GM19438 (cell line): ENCODE results near the gene TTC34.

Source experiments
- ATAC-seq: cut with Tn5 transposase; IDR thresholded peaks from one replicate; pipeline ENCODE4 v1.9.1; 2021; ENCODE audit warnings: low read depth; ENCODE audit not compliant: unreplicated experiment

The TTC34 gene, protein sequence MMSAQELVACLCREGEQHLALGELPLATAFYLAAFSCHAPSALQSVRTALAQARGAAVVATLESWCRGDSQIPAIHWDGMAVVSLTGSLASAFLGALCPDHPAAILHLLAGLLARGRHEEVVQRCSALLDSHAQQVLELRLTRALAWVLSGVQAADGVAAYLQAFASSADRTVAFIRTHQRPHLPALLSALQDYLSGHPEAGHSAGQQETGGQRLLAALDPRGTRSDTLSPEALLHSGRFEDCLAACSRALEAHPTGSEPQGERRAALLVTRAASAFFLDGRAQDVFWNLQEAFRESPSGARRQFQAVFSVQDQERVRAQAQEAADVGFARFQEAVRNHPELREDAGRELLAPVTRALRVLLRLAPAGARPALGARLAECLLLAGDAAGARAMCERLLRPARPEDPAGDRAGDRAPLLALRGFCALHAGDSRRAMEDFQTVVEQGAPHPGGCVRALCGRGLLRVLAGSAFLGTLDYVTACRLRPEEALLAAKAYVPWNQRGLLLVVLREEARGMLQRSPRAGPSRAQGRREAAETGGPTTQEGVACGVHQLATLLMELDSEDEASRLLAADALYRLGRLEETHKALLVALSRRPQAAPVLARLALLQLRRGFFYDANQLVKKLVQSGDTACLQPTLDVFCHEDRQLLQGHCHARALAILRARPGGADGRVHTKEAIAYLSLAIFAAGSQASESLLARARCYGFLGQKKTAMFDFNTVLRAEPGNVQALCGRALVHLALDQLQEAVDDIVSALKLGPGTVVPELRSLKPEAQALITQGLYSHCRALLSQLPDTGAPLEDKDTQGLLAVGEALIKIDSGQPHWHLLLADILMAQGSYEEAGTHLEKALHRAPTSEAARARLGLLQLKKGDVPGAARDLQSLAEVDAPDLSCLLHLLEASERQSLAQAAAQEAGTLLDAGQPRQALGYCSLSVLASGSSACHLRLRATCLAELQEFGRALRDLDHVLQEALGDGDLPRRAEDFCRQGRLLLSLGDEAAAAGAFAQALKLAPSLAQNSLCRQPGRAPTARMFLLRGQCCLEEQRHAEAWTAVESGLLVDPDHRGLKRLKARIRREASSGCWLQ

DNA sequence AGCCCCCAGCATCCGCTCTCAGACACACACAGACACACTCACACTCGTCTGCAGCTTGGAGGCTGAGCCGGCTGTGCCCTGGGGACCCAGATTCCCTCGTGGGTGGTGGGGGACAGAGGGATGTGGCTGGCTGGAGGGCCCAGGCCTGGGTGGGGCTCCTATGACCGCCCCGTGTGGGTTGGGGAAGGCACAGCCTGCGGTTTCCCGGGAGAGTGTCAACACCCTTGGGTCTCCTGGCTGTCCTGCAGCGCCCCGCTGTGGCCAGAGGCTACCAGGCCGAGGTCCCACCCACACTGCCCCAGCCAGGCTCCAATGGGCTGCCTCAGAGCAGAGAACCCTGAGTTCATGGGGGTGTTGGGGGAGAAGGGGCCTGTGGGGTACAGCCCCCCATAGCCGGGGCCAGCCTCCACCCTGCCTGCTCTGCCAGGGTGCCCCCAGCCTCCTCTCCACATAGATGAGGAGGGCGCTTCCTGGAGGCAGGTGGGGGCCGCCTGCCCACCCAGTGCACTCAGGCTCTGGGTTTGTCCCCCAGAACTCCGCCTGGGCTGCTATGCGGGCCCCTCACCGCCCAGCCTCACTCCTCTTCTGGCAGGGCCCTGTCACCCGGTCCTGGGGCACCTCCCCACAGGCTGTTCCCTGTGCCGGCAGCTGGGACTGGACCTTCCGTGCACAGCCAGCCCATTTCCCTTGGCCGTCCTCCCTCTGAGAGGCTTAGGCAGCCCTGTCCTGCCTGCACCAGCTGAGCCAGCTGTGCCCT lies at the start of gene TTC34:
Gene TTC34 (minus strand): TSS at position 159 of the 757 bp plus-strand sequence. CDS start 866 bp downstream, outside the sequence.
- ATAC-seq = no peak

DNA sequence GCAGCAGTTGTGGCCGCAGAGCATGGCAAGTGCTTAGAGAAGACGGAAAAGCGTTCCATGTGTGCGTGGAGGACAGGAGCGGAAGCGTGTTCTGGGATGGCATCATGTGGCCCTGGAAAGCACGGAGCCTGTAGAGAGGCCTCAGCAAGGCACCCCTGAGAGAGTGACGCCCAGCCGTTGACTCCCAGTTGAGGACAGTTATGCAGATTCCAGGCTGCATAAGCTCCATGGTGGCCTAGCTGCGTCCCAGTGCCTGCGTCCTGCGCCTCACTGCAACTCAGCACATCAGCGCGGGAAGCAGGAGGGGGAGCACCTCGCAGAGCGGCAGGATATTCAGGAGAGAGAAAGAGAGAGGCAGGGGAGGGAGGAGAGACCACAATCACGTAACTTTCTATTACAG lies 49.0 kb upstream of the TTC34 start:
- ATAC-seq = no peak

- no peak for ATAC-seq
These were observed 46.6 kb upstream of the TTC34 start for GRCh38 chr1:2848006-2848670.

- ATAC-seq = no peak
These were observed 45.8 kb upstream of the TTC34 start for GRCh38 chr1:2847086-2847985.

GRCh38 chr1:2845869-2846268 lies 44.4 kb upstream of the TTC34 start:
- no peak for ATAC-seq

- no peak for ATAC-seq
These were observed 38.7 kb upstream of the TTC34 start for GRCh38 chr1:2840036-2840809.

DNA sequence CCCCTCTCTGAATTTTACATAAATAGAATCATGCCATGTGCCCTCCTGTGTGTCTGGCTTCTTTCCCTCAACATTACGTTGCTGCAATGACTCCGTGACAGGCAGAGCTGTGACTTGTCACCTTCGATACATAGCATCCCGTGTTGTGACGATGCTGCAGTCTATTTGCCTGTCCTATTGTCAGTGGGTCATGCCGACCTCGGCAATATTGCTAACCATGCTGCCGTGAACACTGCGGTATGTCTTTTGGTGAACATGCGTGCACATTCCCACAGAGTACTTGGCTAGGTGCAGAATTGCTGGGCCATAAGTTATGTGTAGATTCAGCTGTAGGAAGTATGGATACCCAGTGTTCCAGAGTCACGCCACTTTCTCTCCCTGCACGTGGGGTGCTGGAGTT lies 36.3 kb upstream of the TTC34 start:
- no peak for ATAC-seq

DNA sequence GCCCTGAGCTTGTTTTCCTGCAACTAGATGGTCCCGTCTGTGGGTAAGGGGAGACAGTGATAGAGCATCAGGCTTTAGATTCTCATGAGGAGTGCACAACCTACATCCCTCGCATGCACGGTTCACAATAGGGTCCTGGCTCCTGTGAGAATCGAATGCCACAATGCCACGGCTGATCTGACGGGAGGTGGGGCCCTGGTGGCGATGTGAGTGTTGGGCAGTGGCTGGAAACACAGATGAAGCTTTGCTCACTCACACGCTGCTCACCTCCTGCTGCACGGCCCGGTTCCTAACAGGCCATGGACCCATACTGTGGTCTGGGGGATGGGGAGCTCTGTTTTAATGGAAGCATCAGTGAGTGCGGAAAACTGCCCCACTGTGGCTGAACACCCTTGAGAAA lies 35.8 kb upstream of the TTC34 start:
- no peak for ATAC-seq

- ATAC-seq = no peak
These were observed 35.0 kb upstream of the TTC34 start for GRCh38 chr1:2836333-2836970.

DNA sequence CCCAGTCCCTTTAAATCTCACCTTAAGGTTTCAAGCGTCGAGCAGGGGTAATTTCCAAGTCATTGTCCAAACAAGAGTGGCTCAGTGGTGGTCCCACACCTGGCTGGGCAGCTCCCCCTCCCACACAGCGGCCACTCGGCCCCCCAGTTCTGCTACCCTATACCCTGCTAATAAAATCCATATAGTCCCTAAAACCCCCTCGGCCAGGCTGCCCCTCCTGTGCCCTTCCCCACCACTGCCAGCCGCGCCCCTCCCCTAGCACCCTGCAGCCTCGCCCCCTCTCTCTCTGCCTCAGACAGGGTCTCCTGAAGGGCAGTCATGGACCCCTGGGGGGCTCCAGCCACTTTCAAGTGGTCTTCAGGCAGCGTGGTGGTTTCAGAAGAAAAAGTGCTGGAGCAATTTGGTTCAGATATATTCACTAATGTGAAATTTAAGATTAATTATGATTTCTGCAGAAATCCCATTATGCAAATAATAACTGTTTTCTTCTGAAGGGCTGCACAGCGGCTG lies 34.2 kb upstream of the TTC34 start:
- ATAC-seq = no peak

- no peak for ATAC-seq
These were observed 33.5 kb upstream of the TTC34 start for GRCh38 chr1:2834741-2835564.

DNA sequence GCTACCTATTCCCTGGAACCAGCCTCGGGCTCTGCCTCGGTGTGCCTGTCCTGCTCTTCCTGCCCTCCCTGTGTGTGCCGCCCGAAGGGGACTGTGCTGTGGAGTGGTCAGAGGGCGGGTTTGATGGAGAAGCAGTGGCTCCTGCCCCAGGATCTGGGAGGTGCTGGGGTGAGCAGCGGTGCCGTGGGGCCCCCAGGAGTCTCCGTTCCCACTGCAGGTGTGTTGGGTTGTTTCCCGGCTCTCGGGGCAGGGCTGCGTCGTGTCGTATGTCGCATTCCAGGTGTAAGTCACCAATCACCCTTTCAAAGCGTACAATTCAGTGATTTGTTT lies 32.6 kb upstream of the TTC34 start:
- ATAC-seq = no peak

DNA sequence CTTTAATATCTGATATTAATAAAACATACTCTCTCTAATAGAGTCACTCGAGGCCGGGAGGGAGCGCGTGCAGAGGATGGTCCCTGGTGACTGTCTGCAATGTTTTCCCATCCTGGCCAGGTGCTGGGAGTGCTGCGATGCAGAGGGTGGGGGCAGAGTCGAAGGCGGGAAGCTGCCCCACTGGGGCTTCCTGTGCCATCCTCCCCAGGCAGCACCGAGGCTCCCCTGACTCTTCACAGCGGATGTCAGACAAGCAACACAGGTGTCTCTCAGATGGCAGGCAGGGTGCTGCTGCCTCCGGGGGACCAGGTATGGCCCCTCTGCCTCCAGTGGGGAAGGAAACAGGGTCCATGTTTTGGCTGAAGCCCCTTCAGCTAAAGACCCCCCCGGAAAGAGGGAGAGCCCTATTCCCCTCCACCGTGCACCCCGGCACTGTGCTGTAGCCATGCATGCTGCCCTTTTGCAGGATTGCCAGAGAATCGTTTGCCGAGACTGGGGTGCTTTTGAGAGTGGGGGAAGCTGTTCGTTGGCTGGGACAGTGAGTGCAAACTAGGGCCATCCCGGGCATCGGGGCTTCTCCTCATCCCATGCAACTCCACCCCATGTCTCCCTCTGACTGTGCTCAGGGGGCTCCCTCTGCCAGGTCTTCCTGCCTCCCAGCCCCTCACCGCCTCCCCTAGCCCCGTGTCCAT lies 32.1 kb upstream of the TTC34 start:
- ATAC-seq = no peak

DNA sequence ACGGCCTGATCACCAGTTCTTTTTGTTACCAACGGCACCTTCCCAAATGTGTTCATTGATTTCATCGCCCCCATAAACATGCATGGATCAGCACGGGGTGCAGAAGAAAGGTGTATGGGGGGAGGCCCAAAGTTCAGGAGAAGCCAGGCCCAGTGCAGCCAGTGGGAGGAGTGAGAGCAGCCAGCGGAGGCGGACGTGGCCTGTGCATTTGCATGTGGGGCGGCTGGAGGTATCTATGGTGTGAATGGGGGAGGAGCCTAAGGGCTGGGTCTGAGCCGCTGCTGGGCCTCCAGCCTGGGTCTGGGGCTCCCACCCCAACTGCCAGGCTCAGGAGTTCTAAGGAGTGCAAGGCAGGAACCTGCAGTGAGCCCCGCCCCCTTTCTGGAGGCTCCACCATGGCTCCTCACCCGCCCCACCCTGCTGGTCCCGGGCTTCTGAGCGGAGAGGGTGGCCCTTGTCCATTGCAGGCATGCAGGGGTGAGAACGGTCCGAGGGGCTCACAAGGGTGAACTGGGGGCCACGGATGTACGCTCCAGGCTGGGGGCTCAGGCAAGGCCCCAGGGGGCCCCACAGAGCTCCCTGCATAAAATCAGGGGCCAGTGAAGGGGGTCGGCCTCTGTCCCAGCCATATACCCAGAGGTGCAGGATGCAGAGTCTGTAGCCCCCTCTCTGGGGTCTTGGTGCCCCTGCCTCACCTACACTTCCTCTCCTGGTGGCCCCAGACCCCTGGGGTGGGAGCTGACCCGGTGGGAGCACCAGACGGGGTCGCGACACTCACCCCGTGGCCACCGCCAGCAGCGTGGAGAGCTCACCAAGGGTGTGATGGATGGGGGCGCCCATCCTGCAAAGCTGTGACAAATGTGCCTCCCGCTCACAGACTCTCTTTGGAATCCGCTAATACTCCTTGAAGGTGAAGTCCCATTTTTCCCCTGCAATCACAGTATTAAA lies 31.3 kb upstream of the TTC34 start:
- no peak for ATAC-seq

GRCh38 chr1:2831596-2832212 lies 30.2 kb upstream of the TTC34 start:
- ATAC-seq = no peak
